HG02943 (cell line): ENCODE measurements around the gene PLCB2.

Experiments used
- ATAC-seq: cut with Tn5 transposase; IDR thresholded peaks from one replicate; pipeline ENCODE4 v1.9.1; 2021; ENCODE audit warnings: mild to moderate bottlenecking, low read depth, moderate library complexity; ENCODE audit not compliant: unreplicated experiment

Gene PLCB2

GRCh38 chr15:40340740-40341400 is 33.1 kb upstream of the PLCB2 start, which contains the start of gene CCDC9B:
Gene CCDC9B (minus strand): TSS chr15:40340939. CDS start chr15:40340819, 120 bp downstream.
- no peak for ATAC-seq

GRCh38 chr15:40340038-40340739 is 32.5 kb upstream of the PLCB2 start:
- ATAC-seq, result no peak

- no peak for ATAC-seq
Measured at GRCh38 chr15:40339621-40339945, 31.8 kb upstream of the PLCB2 start.

GRCh38 chr15:40338921-40339620 is 31.3 kb upstream of the PLCB2 start:
- ATAC-seq, result no peak

GRCh38 chr15:40338041-40338657 is 30.4 kb upstream of the PLCB2 start:
- no peak for ATAC-seq

- no peak for ATAC-seq
Measured at GRCh38 chr15:40337597-40337996, 29.9 kb upstream of the PLCB2 start.

GRCh38 chr15:40336744-40337122 is 29.0 kb upstream of the PLCB2 start:
- no peak for ATAC-seq

- ATAC-seq, result no peak
Measured at GRCh38 chr15:40335938-40336743, 28.4 kb upstream of the PLCB2 start.

- ATAC-seq, result no peak
Measured at GRCh38 chr15:40334941-40335795, 27.4 kb upstream of the PLCB2 start.

GRCh38 chr15:40334541-40334940 is 26.8 kb upstream of the PLCB2 start:
- ATAC-seq, result no peak

- no peak for ATAC-seq
Measured at GRCh38 chr15:40333922-40334492, 26.3 kb upstream of the PLCB2 start.

GRCh38 chr15:40332113-40332781 is 24.5 kb upstream of the PLCB2 start:
- no peak for ATAC-seq

GRCh38 chr15:40331637-40332036 is 23.9 kb upstream of the PLCB2 start:
- ATAC-seq, result no peak

- ATAC-seq, result no peak
Measured at GRCh38 chr15:40331026-40331425, 23.3 kb upstream of the PLCB2 start.

GRCh38 chr15:40330368-40330836 is 22.7 kb upstream of the PLCB2 start:
- ATAC-seq, result no peak

- no peak for ATAC-seq
Measured at GRCh38 chr15:40329804-40330203, 22.1 kb upstream of the PLCB2 start.

- no peak for ATAC-seq
Measured at GRCh38 chr15:40328751-40329150, 21.0 kb upstream of the PLCB2 start.

- no peak for ATAC-seq
Measured at GRCh38 chr15:40328176-40328575, 20.4 kb upstream of the PLCB2 start.

- ATAC-seq, result no peak
Measured at GRCh38 chr15:40327457-40327856, 19.7 kb upstream of the PLCB2 start.
